CD4-positive, alpha-beta T cell (primary cell): Measurements from ENCODE around the gene IQSEC1. TPM values are rescaled to one million over a fixed set of nuclear protein-coding genes. Genes with fewer than 3 reads are reported as not detected.

ENCODE experiments used
- ATAC-seq: fragments of 200-7000 bp; cut with Tn5 transposase; one replicate; pipeline ENCODE4 v1.10.0; 2022; ENCODE audit warnings: mild to moderate bottlenecking; ENCODE audit not compliant: poor library complexity
- CTCF ChIA-PET: fragments of 350-600 bp; sonication (Branson Sonifier 250); formaldehyde crosslinking; loops from one replicate; lab custom pipeline; 2021; ENCODE audit warnings: antibody characterized with exemption, inconsistent platforms; lab: Charles Lee
- POLR2A ChIA-PET: fragments of 350-600 bp; sonication (Branson Sonifier 250); formaldehyde crosslinking; loops from one replicate; lab custom pipeline; 2021; ENCODE audit warnings: antibody characterized with exemption, inconsistent platforms; lab: Charles Lee
- DNase-seq, 14 experiments: peaks; one replicate each; pipeline ENCODE4 v3.0.0-alpha.2; 2013 to 2020; ENCODE audit warnings: mixed read lengths in 2 of 14
- H3K27ac ChIP-seq, 2 donors: one replicate each; pipeline versions ENCODE4 v1.5.1 to v1.7.0; 2013; ENCODE audit warnings: low read length in 2 of 2, low read depth in 1 of 2, mild to moderate bottlenecking in 1 of 2
- H3K27me3 ChIP-seq, 2 experiments: 1 replicate in 1 of 2; 2 replicates in 1 of 2; pipeline versions ENCODE4 v1.6.1 to v1.7.0; 2013; ENCODE audit warnings: low read length in 2 of 2, control low read depth in 1 of 2, mild to moderate bottlenecking in 1 of 2, moderate library complexity in 1 of 2; ENCODE audit not compliant: insufficient read depth in 2 of 2, control insufficient read depth in 1 of 2
- H3K36me3 ChIP-seq: one replicate; pipeline ENCODE4 v1.6.1; 2013; ENCODE audit warnings: low read length, control low read depth; ENCODE audit not compliant: insufficient read depth
- H3K4me1 ChIP-seq: one replicate; pipeline ENCODE4 v1.6.1; 2013; ENCODE audit warnings: low read length, control low read depth; ENCODE audit not compliant: insufficient read depth
- H3K4me3 ChIP-seq: one replicate; pipeline ENCODE4 v1.5.1; 2013; ENCODE audit warnings: mild to moderate bottlenecking, low read length, moderate library complexity
- H3K9me3 ChIP-seq, 2 experiments: 1 replicate in 1 of 2; 2 replicates in 1 of 2; pipeline versions ENCODE4 v1.6.1 to v1.7.0; 2013; ENCODE audit warnings: low read length in 2 of 2, mild to moderate bottlenecking in 2 of 2, control low read depth in 1 of 2, moderate library complexity in 1 of 2; ENCODE audit not compliant: control insufficient read depth in 1 of 2, insufficient read depth in 1 of 2
- H3K27ac Mint-ChIP-seq: one replicate; pipeline ENCODE4 v1.8.0; 2020; ENCODE audit warnings: mixed read lengths
- H3K27me3 Mint-ChIP-seq: one replicate; pipeline ENCODE4 v1.8.0; 2021; ENCODE audit warnings: mixed read lengths
- H3K36me3 Mint-ChIP-seq: one replicate; pipeline ENCODE4 v1.8.0; 2021; ENCODE audit warnings: low read depth, mixed read lengths
- H3K4me1 Mint-ChIP-seq: one replicate; pipeline ENCODE4 v1.8.0; 2021; ENCODE audit warnings: low read depth, mixed read lengths
- H3K4me3 Mint-ChIP-seq: one replicate; pipeline ENCODE4 v1.8.0; 2020; ENCODE audit warnings: mild to moderate bottlenecking, mixed read lengths
- H3K9me3 Mint-ChIP-seq: one replicate; pipeline ENCODE4 v1.8.0; 2020; ENCODE audit warnings: mixed read lengths
- CTCF ChIP-seq: fragments of 200-600 bp; IDR thresholded peaks from one replicate; pipeline ENCODE4 v1.8.0; 2022; ENCODE audit warnings: antibody characterized with exemption, mild to moderate bottlenecking
- intact Hi-C, 2 experiments: fragments of 100-400 bp; cut with DNase I in 1 of 2; cut with micrococcal nuclease in 1 of 2; formaldehyde crosslinking; loops; one replicate each; pipeline versions ENCODE4 v1.15.1 to v1.9.0; 2023 to 2025; cut with DNase I, micrococcal nuclease
- total RNA-seq, 174 experiments: library from RNA in 2 of 174; stranded (reverse) in 2 of 174; gene quantifications; one replicate each; pipeline ENCODE4 v1.2.3 and lab custom pipeline; 2021 to 2026

The IQSEC1 gene
- total RNA-seq, 2 experiments from 2014 or later: 102 to 108 TPM

- Mint-ChIP-seq H3K36me3 (peaks cover 34% of the 10 kb centered on the region), H3K4me3 (no peak overlapping the region), H3K27me3 (no peaks in the 10 kb centered on the region), H3K4me1 (peaks cover 66% of the 10 kb centered on the region), H3K9me3 (no peaks in the 10 kb centered on the region), H3K27ac (peak overlapping the region; percentile 63)
- ATAC-seq: peak; percentile 55
- DNase-seq: peak in 8 of 14 experiments; percentile 6 to 40 (median 25)
- Histone ChIP-seq H3K36me3 (peaks cover 18% of the 10 kb centered on the region), H3K27ac (no peak overlapping the region), H3K9me3 (no peaks in the 10 kb centered on the region), H3K4me1 (peaks cover 94% of the 10 kb centered on the region), H3K27me3 (no peaks in the 10 kb centered on the region), H3K4me3 (no peak overlapping the region)
- POLR2A ChIA-PET: no interaction called here
- intact Hi-C loops: no loop called here
- CTCF ChIA-PET: interaction anchor here (1.1 kb wide), 1 partner anchor 29 kb away, joined by 3 read pairs; no protein-coding TSS in a partner anchor
- TF ChIP-seq CTCF: no peak
Observed at GRCh38 chr3:12954891-12955650, 118.2 kb downstream of the IQSEC1 start.

GRCh38 chr3:12954180-12954579, 119.0 kb downstream of the IQSEC1 start:
- H3K27ac ChIP-seq: no peak overlapping the region
- ATAC-seq: no peak
- peak overlapping the region; percentile 63 for H3K27ac Mint-ChIP-seq

GRCh38 chr3:12953201-12953995, 119.8 kb downstream of the IQSEC1 start:
- H3K36me3 Mint-ChIP-seq: peaks cover 28% of the 10 kb centered on the region
- DNase-seq (no peak), ATAC-seq (no peak)
- H3K27me3 Mint-ChIP-seq: no peaks in the 10 kb centered on the region
- CTCF ChIA-PET: no interaction called here
- H3K27ac Mint-ChIP-seq: no peak overlapping the region
- no peak for TF ChIP-seq CTCF
- H3K9me3 ChIP-seq: no peaks in the 10 kb centered on the region
- peaks cover 66% of the 10 kb centered on the region for H3K4me1 Mint-ChIP-seq
- H3K9me3 Mint-ChIP-seq: no peaks in the 10 kb centered on the region
- no peaks in the 10 kb centered on the region for H3K27me3 ChIP-seq
- peaks cover 10% of the 10 kb centered on the region for H3K36me3 ChIP-seq
- POLR2A ChIA-PET: no interaction called here
- H3K4me1 ChIP-seq: peaks cover 96% of the 10 kb centered on the region
- no peak overlapping the region for H3K4me3 ChIP-seq
- intact Hi-C loops: no loop called here
- no peak overlapping the region for H3K27ac ChIP-seq
- H3K4me3 Mint-ChIP-seq: no peak overlapping the region

More at GRCh38 chr3:12954180-12954579, 119.0 kb downstream of the IQSEC1 start:
- Mint-ChIP-seq H3K4me3 (no peak overlapping the region), H3K27me3 (no peaks in the 10 kb centered on the region), H3K4me1 (peaks cover 66% of the 10 kb centered on the region), H3K9me3 (no peaks in the 10 kb centered on the region), H3K36me3 (peaks cover 30% of the 10 kb centered on the region)
- Histone ChIP-seq H3K9me3 (no peaks in the 10 kb centered on the region), H3K27me3 (no peaks in the 10 kb centered on the region), H3K4me3 (no peak overlapping the region), H3K36me3 (peaks cover 14% of the 10 kb centered on the region), H3K4me1 (peaks cover 96% of the 10 kb centered on the region)
- intact Hi-C loops: no loop called here
- TF ChIP-seq CTCF: no peak
- CTCF ChIA-PET: no interaction called here
- no peak for DNase-seq
- POLR2A ChIA-PET: no interaction called here
